Gastroesophageal sphincter (tissue), 4 donors: ENCODE results near the gene CALU. TPM values are rescaled to one million over a fixed set of nuclear protein-coding genes. Genes with fewer than 3 reads are reported as not detected.

Source experiments
- ATAC-seq: fragments of 150-250 bp; one replicate; pipeline ENCODE4 v1.9.1; 2016; ENCODE audit warnings: mild to moderate bottlenecking, moderate library complexity
- H3K27ac ChIP-seq, 4 donors: fragments of 200-600 bp; sonication (generic) in 3 of 4; 1 replicate in 3 of 4; 2 replicates in 1 of 4; pipeline ENCODE4 v1.5.1; 2016 to 2019
- H3K27me3 ChIP-seq: fragments of 200-600 bp; sonication (generic); one replicate; pipeline ENCODE4 v1.5.1; 2019
- H3K36me3 ChIP-seq, 2 donors: fragments of 200-600 bp; sonication (generic); one replicate each; pipeline ENCODE4 v1.5.1; 2019; ENCODE audit warnings: control low read depth in 1 of 2
- H3K4me1 ChIP-seq, 3 donors: fragments of 200-600 bp; sonication (generic); 1 replicate in 2 of 3; 2 replicates in 1 of 3; pipeline ENCODE4 v1.5.1; 2016 to 2019; ENCODE audit warnings: control low read depth in 2 of 3
- H3K4me3 ChIP-seq, 2 donors: fragments of 200-600 bp; sonication (generic); one replicate each; pipeline ENCODE4 v1.5.1; 2019; ENCODE audit warnings: mild to moderate bottlenecking in 1 of 2, moderate library complexity in 1 of 2
- H3K9me3 ChIP-seq, 3 donors: fragments of 200-600 bp; sonication (generic); one replicate each; pipeline ENCODE4 v1.5.1; 2017 to 2019; ENCODE audit warnings: control low read depth in 2 of 3
- CTCF ChIP-seq, 4 experiments: fragments of 200-600 bp in 2 of 4; fragments of 450-650 bp in 2 of 4; sonication (generic) in 1 of 4; IDR thresholded peaks; one replicate each; pipeline ENCODE4 v1.5.1; 2017 to 2019; ENCODE audit warnings: antibody characterized with exemption in 4 of 4, mild to moderate bottlenecking in 2 of 4, moderate library complexity in 2 of 4
- EP300 ChIP-seq: sonication (generic); formaldehyde crosslinking; IDR thresholded peaks from one replicate; pipeline ENCODE4 v1.6.1; 2017; ENCODE audit warnings: antibody characterized with exemption, mild to moderate bottlenecking
- POLR2A ChIP-seq, 2 donors: fragments of 450-650 bp; IDR thresholded peaks; one replicate each; pipeline ENCODE4 v1.6.1; 2017; ENCODE audit warnings: antibody characterized with exemption in 2 of 2, mild to moderate bottlenecking in 2 of 2, moderate library complexity in 1 of 2
- POLR2AphosphoS5 ChIP-seq: sonication (generic); formaldehyde crosslinking; IDR thresholded peaks from one replicate; pipeline ENCODE4 v1.6.1; 2017; ENCODE audit warnings: antibody characterized with exemption
- WGBS, 2 donors: methylation state at CpG; one replicate each; pipeline ENCODE4 v1.1.5; 2018; ENCODE audit warnings: low coverage in 1 of 2; 5-methylcytosine and 5-hydroxymethylcytosine counted together
- total RNA-seq, 4 donors: library from RNA; depleted of rRNA; stranded (reverse); fragments of >200 nt; gene quantifications; one replicate each; pipeline ENCODE4 v1.1.0, GENCODE V29; 2016

Gene CALU
- total RNA-seq, 4 donors from 2014 or later = 146 to 274 (median 235) TPM

DNA sequence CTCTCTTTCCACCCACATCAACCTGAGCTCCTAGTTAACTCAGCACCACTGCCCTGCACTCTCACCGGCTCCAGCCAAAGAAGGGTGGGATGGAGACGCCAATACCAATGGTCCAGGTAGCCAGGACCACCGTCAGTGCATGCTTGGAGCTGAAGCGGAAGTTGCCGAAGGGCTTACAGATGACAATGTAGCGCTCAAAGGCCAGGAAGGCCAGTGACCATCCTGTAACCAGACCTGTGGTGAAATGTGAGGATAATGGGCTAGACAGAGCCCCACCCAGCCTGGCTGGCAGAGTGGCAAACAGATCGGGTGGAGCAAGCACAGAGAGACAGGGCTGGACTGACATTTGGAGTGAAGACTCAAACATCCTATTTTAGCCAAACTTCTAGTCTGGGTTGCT, 35.8 kb downstream of the CALU start:
- Histone ChIP-seq H3K4me3 (no peak overlapping the region), H3K4me1 (no peaks in the 10 kb centered on the region), H3K36me3 (peaks cover 0 to 36% of the 10 kb centered on the region in 2 donors), H3K27me3 (no peaks in the 10 kb centered on the region), H3K9me3 (peaks cover 0 to 18% (median 0%) of the 10 kb centered on the region in 3 donors), H3K27ac (no peak overlapping the region)
- TF ChIP-seq EP300 (no peak), POLR2A (IDR thresholded peaks at IDR 0.05) (no peak), CTCF (IDR thresholded peaks at IDR 0.05) (no peak), POLR2AphosphoS5 (no peak)
- WGBS, 2 donors = 100% methylated on average over 2 of the region's 7 CpGs; no CpG with 5 or more reads in 1 of the 2 donors
- no peak for ATAC-seq

GRCh38 chr7:128775744-128776474, 36.8 kb downstream of the CALU start, which contains the start of gene OPN1SW:
Gene OPN1SW (minus strand): TSS chr7:128775794. CDS start chr7:128775781, 13 bp downstream.
- no peak within 1 kb of the TSS for H3K4me3 ChIP-seq
- H3K27me3 ChIP-seq = no peaks in the 10 kb centered on the region
- no peak within 1 kb of the TSS for H3K27ac ChIP-seq
- peaks cover 0 to 18% (median 0%) of the 10 kb centered on the region in 3 donors for H3K9me3 ChIP-seq
- WGBS, 2 donors = 69 to 100% methylated on average over 2 of the region's 4 CpGs
- no peak for TF ChIP-seq CTCF (IDR thresholded peaks at IDR 0.05)
- no peak for TF ChIP-seq EP300
- TF ChIP-seq POLR2A (IDR thresholded peaks at IDR 0.05) = no peak
- no peak for TF ChIP-seq POLR2AphosphoS5
- H3K36me3 ChIP-seq = peaks cover 0 to 26% of the 10 kb centered on the region in 2 donors
- ATAC-seq = no peak
- peaks cover 0 to 3% (median 0%) of the 10 kb centered on the region in 3 donors for H3K4me1 ChIP-seq

GRCh38 chr7:128777156-128778123, 38.3 kb downstream of the CALU start:
- no peak overlapping the region for H3K4me3 ChIP-seq
- 29 to 37% methylated on average over 5 of the region's 5 CpGs for WGBS, 2 donors
- H3K4me1 ChIP-seq = peaks cover 2 to 18% (median 6%) of the 10 kb centered on the region in 3 donors

GRCh38 chr7:128778946-128779345, 39.8 kb downstream of the CALU start:
- Histone ChIP-seq H3K27me3 (no peaks in the 10 kb centered on the region), H3K27ac (peak overlapping the region in 1 of 4 donors; percentile 91), H3K9me3 (peaks cover 0 to 18% (median 0%) of the 10 kb centered on the region in 3 donors), H3K4me1 (peaks cover 2 to 33% (median 20%) of the 10 kb centered on the region in 3 donors), H3K4me3 (no peak overlapping the region), H3K36me3 (no peaks in the 10 kb centered on the region)
- WGBS, 2 donors = 80% methylated on average over 1 of the region's 5 CpGs; no CpG with 5 or more reads in 1 of the 2 donors
- TF ChIP-seq EP300 = no peak
- no peak for TF ChIP-seq POLR2A (IDR thresholded peaks at IDR 0.05)
- no peak for TF ChIP-seq CTCF (IDR thresholded peaks at IDR 0.05)
- TF ChIP-seq POLR2AphosphoS5 = no peak
- no peak for ATAC-seq

More at GRCh38 chr7:128777156-128778123, 38.3 kb downstream of the CALU start:
- peak overlapping the region in 2 of 4 donors; percentile 30 to 91 for H3K27ac ChIP-seq
- no peak for ATAC-seq
- TF ChIP-seq POLR2AphosphoS5 = no peak
- TF ChIP-seq CTCF (IDR thresholded peaks at IDR 0.05) = no peak
- TF ChIP-seq EP300 = no peak
- no peak for TF ChIP-seq POLR2A (IDR thresholded peaks at IDR 0.05)
- H3K9me3 ChIP-seq = peaks cover 0 to 18% (median 0%) of the 10 kb centered on the region in 3 donors
- no peaks in the 10 kb centered on the region for H3K27me3 ChIP-seq
- peaks cover 0 to 11% of the 10 kb centered on the region in 2 donors for H3K36me3 ChIP-seq
